ENCODE results near the gene PPP1R12B.
"Not testable (repeated sequence)": the region's sequence is repeated elsewhere in the genome, so short reads cannot be mapped to it uniquely, and the experiment has no call there.

GRCh38 chr1:202422709-202423108 lies 74.2 kb downstream of the PPP1R12B start:
- TF ChIP-seq CTCF (conservative IDR thresholded peaks at IDR 0.05); EZH2 (IDR thresholded peaks at IDR 0.05; ENCODE audit: low read depth): not testable (repeated sequence)
